Measurements from ENCODE around the gene JADE3.
"Not testable (repeated sequence)": the region's sequence is repeated elsewhere in the genome, so short reads cannot be mapped to it uniquely, and the experiment has no call there.

DNA sequence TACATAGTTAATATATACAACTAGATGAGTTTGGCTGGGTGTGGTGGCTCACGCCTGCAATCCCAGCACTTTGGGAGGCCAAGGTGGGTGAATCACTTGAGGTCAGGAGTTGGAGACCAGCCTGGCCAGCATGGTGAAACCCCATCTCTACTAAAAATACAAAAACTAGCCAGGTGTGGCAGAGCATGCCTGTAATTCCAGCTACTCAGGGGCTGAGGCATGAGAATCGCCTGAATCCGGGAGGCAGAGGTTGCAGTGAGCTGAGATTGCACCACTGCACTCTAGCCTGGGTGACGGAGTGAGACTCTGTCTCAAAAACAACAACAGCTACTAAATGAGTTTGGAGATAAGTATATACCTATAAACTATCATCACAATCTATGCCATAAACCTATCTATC is 64.8 kb downstream of the JADE3 start:
- not testable (repeated sequence) for TF ChIP-seq CTCF (IDR thresholded peaks at IDR 0.05); ZFX (IDR thresholded peaks at IDR 0.05; ENCODE audit: borderline replicate concordance)

All from 22Rv1 (cell line).